GM10266 (cell line): ENCODE results near the gene SORCS2.

Experiments
- DNase-seq: peaks from one replicate; pipeline ENCODE4 v3.0.0; 2012; ENCODE audit errors: extremely low spot score
- TF ChIP-seq, protein P1 (sequence below): IDR thresholded peaks from 2 replicates; pipeline ENCODE4 v1.5.1; 2012; ENCODE audit warnings: mild to moderate bottlenecking, low read depth; ENCODE audit not compliant: control insufficient read depth, insufficient read depth; ENCODE audit errors: missing control alignments

SORCS2 gene

DNA sequence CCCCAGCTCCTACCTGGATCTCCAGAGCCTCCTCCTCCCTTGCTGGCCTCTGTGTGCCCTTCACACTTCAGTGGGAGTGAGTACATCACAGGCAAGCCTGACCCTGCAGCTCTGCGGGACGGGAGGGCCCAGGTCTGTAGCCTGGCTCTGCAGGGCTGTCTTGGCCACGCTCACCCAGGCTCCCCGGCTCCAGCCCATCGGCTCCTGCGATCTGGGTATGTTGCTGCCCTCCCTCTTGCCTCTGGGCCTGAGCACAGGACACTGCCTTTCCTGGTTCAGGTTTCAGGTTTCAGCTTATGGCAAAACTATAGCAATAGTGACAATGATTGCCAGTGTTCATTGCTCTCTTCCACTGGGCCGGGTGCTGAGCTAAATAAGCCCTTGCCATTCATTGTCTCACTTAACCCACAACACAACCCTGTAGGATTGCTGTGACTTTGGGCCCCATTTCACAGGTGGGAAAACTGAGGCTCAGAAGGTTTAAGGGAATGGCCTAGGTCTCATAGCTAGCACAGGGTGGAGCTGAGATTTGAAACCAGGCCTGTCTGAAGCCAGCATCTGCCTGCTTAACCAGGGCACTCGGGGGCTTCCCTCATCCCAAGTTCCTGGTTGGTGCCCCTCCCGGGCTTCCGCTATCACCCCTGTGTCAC lies 44.6 kb upstream of the SORCS2 start:
- DNase-seq = no peak
- TF ChIP-seq, protein P1, sequence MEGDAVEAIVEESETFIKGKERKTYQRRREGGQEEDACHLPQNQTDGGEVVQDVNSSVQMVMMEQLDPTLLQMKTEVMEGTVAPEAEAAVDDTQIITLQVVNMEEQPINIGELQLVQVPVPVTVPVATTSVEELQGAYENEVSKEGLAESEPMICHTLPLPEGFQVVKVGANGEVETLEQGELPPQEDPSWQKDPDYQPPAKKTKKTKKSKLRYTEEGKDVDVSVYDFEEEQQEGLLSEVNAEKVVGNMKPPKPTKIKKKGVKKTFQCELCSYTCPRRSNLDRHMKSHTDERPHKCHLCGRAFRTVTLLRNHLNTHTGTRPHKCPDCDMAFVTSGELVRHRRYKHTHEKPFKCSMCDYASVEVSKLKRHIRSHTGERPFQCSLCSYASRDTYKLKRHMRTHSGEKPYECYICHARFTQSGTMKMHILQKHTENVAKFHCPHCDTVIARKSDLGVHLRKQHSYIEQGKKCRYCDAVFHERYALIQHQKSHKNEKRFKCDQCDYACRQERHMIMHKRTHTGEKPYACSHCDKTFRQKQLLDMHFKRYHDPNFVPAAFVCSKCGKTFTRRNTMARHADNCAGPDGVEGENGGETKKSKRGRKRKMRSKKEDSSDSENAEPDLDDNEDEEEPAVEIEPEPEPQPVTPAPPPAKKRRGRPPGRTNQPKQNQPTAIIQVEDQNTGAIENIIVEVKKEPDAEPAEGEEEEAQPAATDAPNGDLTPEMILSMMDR = no peak

DNA sequence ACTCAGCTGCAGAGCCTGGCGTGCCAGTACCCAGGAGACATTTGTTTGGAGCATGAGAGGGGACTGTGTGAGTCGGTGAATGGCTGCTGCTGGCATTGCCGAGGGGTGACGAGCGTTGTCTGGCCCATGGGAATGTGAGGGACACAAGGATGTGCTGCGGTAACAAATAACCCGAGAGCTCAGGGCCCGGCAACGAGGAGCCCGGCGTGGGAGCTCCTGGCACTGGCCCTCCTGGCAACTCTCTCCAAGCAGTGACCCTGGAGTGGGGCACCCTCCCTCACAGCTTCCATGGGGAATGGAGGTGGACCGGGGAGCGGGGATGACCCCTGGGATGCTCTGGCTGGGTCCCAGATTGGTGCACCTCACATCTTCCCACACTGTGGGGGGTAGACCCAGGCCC lies 44.0 kb upstream of the SORCS2 start:
- TF ChIP-seq, protein P1 = no peak
- DNase-seq = no peak

DNA sequence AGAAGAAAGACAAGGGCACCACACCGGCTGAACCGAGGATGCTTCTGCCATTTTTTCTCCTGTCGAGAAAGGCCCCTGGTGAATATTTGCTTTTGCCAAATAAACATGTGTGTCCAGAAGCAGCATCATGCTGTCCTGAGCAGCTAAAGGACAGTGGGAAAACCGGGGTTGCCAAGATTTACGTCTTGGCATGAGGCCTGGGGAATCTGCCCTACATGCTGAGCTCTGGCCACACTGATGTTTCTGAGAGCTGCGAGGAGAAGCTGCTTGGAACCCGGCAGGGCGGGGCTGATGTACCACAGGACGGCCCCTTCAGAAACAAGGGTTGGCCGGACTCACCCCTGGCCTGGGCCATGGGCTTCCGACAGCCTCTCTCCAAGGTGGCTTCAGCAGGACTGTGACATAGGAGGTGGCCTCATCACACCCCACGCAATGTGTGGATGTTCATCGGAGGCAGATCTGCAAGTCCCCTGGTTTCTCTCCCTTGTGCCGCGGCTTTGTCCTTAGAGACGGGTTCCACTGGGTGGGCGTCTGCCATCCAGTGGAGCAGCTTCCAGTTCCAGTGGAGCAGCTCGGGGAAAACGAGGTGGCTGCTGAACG lies 42.2 kb upstream of the SORCS2 start:
- DNase-seq = no peak
- TF ChIP-seq, protein P1 = no peak

DNA sequence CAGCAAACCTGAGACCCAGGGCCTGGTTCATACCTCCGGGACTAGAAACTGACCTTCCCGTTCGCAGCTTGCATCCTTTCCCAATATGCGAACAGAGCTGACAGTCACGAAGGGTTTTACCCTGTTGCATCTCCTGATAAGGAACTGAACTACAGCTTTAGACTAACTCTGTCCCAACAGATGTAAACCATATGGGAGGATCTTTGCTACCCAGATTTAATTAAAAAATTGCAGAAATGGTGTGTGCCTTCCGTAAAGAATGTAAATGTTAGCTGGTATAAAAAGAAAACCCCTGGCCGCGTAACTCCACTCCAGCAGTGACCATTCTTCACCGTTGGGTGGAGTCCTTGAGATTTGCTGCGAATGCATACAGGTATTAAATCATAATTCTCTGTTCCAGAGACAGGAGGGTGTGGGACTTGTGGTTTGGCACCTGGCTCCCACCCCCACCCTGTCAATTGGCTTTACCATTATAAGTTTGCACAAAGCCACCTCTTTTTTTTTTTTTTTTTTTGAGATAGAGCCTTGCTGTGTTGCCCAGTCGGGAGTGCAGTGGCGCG lies 40.6 kb upstream of the SORCS2 start:
- no peak for DNase-seq
- TF ChIP-seq, protein P1 = no peak

DNA sequence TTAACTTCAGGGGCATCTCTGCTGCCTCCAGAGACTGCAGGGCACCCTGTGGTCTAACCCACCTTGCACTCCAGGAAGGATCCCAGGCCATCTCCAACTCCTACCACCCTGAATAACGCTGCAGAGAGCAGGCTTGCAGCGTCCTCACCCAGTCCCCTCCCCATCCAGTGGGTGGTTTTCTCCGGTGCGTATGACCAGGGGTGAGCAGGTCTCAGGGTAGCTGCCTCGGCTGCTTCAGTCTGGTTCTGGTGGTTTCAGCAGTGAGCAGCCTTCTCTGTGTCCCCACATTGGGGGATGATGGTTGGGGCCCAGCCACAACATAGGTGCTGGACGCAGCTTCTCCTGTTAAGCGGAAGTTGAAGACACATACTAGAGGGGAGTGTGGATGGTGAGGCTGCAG lies 38.6 kb upstream of the SORCS2 start:
- TF ChIP-seq, protein P1 = no peak
- DNase-seq = no peak

DNA sequence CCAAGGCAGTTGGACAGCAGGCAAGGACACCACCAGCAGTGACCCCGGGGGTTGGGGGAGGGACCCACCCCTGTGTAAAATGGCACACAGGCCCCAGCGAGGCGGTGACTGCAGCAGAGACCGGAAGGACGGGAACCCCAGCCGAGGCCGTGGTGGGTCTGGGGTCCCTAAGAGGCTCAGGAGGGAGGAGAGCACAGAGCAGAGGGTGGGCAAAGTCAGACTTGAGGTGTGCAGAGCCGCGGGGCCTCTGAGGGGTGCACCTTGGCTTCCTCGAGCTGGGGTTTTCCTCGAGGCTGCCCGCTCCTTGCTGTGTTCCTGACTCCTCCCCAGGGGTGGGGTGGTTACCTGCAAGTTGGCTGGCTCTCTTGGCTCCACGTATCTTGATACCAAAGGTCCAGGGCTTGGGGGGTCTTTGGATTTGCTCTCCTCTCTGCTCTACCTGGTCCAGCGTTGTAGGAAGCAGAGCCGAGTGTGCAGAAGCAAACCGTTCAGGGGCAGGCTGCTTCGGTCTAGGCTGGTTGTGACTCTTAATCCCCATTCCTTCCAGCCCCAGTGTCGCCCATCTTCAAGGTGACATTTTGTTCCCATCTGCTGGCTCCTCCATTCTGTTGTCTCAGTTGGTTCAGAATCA lies 37.9 kb upstream of the SORCS2 start:
- DNase-seq = no peak
- TF ChIP-seq, protein P1 = no peak
